Stimulated activated memory B cell treated with anti-CD40 and anti-IgM and Interleukin-4, amounts not matched to agents 10 μg/mL and 1 μg/mL and 100 μg/mL, for 72 hours (primary cell): Measurements from ENCODE around the gene MAP2K3.

Experiments
- ATAC-seq: fragments of 150-1000 bp; cut with Tn5 transposase; 2 replicates; pipeline ENCODE4 v1.10.0; 2021
- H3K27ac Mint-ChIP-seq: one replicate; pipeline ENCODE4 v1.8.0; 2022; ENCODE audit warnings: mild to moderate bottlenecking, mixed read lengths
- H3K27me3 Mint-ChIP-seq: one replicate; pipeline ENCODE4 v1.8.0; 2022; ENCODE audit warnings: mixed read lengths
- H3K36me3 Mint-ChIP-seq: one replicate; pipeline ENCODE4 v1.8.0; 2022; ENCODE audit warnings: mixed read lengths
- H3K4me1 Mint-ChIP-seq: one replicate; pipeline ENCODE4 v1.8.0; 2022; ENCODE audit warnings: mixed read lengths
- H3K4me3 Mint-ChIP-seq: one replicate; pipeline ENCODE4 v1.8.0; 2022; ENCODE audit warnings: mild to moderate bottlenecking, moderate library complexity, mixed read lengths
- H3K9me3 Mint-ChIP-seq: one replicate; pipeline ENCODE4 v1.8.0; 2022; ENCODE audit warnings: mixed read lengths

Gene MAP2K3

GRCh38 chr17:21286066-21286770, 1.7 kb downstream of the MAP2K3 start:
- Mint-ChIP-seq H3K4me1 (peaks cover 85% of the 10 kb centered on the region), H3K27ac (peak overlapping the region; percentile 92), H3K4me3 (peak overlapping the region; percentile 98), H3K27me3 (no peaks in the 10 kb centered on the region), H3K9me3 (no peaks in the 10 kb centered on the region), H3K36me3 (peaks cover 14% of the 10 kb centered on the region)
- no peak for ATAC-seq

- H3K4me1 Mint-ChIP-seq: peaks cover 85% of the 10 kb centered on the region
- peaks cover 21% of the 10 kb centered on the region for H3K36me3 Mint-ChIP-seq
Measured at GRCh38 chr17:21286909-21287702, 2.6 kb downstream of the MAP2K3 start.

GRCh38 chr17:21287703-21288449, 3.4 kb downstream of the MAP2K3 start:
- no peaks in the 10 kb centered on the region for H3K9me3 Mint-ChIP-seq
- H3K27ac Mint-ChIP-seq: peak overlapping the region; percentile 92
- peak overlapping the region; percentile 98 for H3K4me3 Mint-ChIP-seq
- peaks cover 9% of the 10 kb centered on the region for H3K27me3 Mint-ChIP-seq
- H3K4me1 Mint-ChIP-seq: peaks cover 85% of the 10 kb centered on the region
- ATAC-seq: peak; percentile 79
- peaks cover 29% of the 10 kb centered on the region for H3K36me3 Mint-ChIP-seq

More at GRCh38 chr17:21286909-21287702, 2.6 kb downstream of the MAP2K3 start:
- Mint-ChIP-seq H3K4me3 (peak overlapping the region; percentile 98), H3K27ac (peak overlapping the region; percentile 92), H3K9me3 (no peaks in the 10 kb centered on the region), H3K27me3 (peaks cover 3% of the 10 kb centered on the region)
- ATAC-seq: no peak

GRCh38 chr17:21288571-21289017, 4.1 kb downstream of the MAP2K3 start:
- H3K4me3 Mint-ChIP-seq: peak overlapping the region; percentile 98
- H3K36me3 Mint-ChIP-seq: peaks cover 30% of the 10 kb centered on the region
- ATAC-seq: peak; percentile 42
- peaks cover 86% of the 10 kb centered on the region for H3K4me1 Mint-ChIP-seq
- peak overlapping the region; percentile 92 for H3K27ac Mint-ChIP-seq
- no peaks in the 10 kb centered on the region for H3K9me3 Mint-ChIP-seq
- H3K27me3 Mint-ChIP-seq: peaks cover 9% of the 10 kb centered on the region

- peak overlapping the region; percentile 98 for H3K4me3 Mint-ChIP-seq
- no peaks in the 10 kb centered on the region for H3K9me3 Mint-ChIP-seq
- H3K4me1 Mint-ChIP-seq: peaks cover 89% of the 10 kb centered on the region
- no peak for ATAC-seq
- peak overlapping the region; percentile 92 for H3K27ac Mint-ChIP-seq
- peaks cover 30% of the 10 kb centered on the region for H3K36me3 Mint-ChIP-seq
- peaks cover 9% of the 10 kb centered on the region for H3K27me3 Mint-ChIP-seq
Measured at GRCh38 chr17:21289175-21289901, 4.8 kb downstream of the MAP2K3 start.

- peaks cover 95% of the 10 kb centered on the region for H3K4me1 Mint-ChIP-seq
- no peak for ATAC-seq
- H3K27ac Mint-ChIP-seq: peak overlapping the region; percentile 92
- H3K4me3 Mint-ChIP-seq: no peak overlapping the region
- H3K36me3 Mint-ChIP-seq: peaks cover 30% of the 10 kb centered on the region
- peaks cover 9% of the 10 kb centered on the region for H3K27me3 Mint-ChIP-seq
- no peaks in the 10 kb centered on the region for H3K9me3 Mint-ChIP-seq
Measured at GRCh38 chr17:21289902-21290571, 5.5 kb downstream of the MAP2K3 start.

- Mint-ChIP-seq H3K27me3 (peaks cover 9% of the 10 kb centered on the region), H3K4me1 (peaks cover 84% of the 10 kb centered on the region), H3K36me3 (peaks cover 18% of the 10 kb centered on the region), H3K9me3 (no peaks in the 10 kb centered on the region), H3K4me3 (no peak overlapping the region), H3K27ac (no peak overlapping the region)
- no peak for ATAC-seq
Measured at GRCh38 chr17:21291357-21291756, 6.8 kb downstream of the MAP2K3 start.

- H3K4me1 Mint-ChIP-seq: peaks cover 79% of the 10 kb centered on the region
- peak overlapping the region; percentile 45 for H3K27ac Mint-ChIP-seq
- H3K27me3 Mint-ChIP-seq: peaks cover 9% of the 10 kb centered on the region
- H3K36me3 Mint-ChIP-seq: peaks cover 16% of the 10 kb centered on the region
- no peaks in the 10 kb centered on the region for H3K9me3 Mint-ChIP-seq
- no peak for ATAC-seq
- H3K4me3 Mint-ChIP-seq: no peak overlapping the region
Measured at GRCh38 chr17:21291862-21292261, 7.4 kb downstream of the MAP2K3 start.

GRCh38 chr17:21292867-21293830, 8.6 kb downstream of the MAP2K3 start:
- Mint-ChIP-seq H3K27me3 (peaks cover 9% of the 10 kb centered on the region), H3K4me3 (no peak overlapping the region), H3K4me1 (peaks cover 66% of the 10 kb centered on the region), H3K27ac (no peak overlapping the region), H3K36me3 (peaks cover 16% of the 10 kb centered on the region), H3K9me3 (no peaks in the 10 kb centered on the region)
- ATAC-seq: no peak

- Mint-ChIP-seq H3K27ac (peak overlapping the region; percentile 5), H3K9me3 (no peaks in the 10 kb centered on the region)
- ATAC-seq: no peak
Measured at GRCh38 chr17:21293831-21294210, 9.3 kb downstream of the MAP2K3 start.

GRCh38 chr17:21294321-21295035, 10.0 kb downstream of the MAP2K3 start:
- peaks cover 9% of the 10 kb centered on the region for H3K27me3 Mint-ChIP-seq
- peaks cover 16% of the 10 kb centered on the region for H3K36me3 Mint-ChIP-seq
- H3K4me1 Mint-ChIP-seq: peaks cover 53% of the 10 kb centered on the region
- peak overlapping the region; percentile 5 for H3K27ac Mint-ChIP-seq
- no peak overlapping the region for H3K4me3 Mint-ChIP-seq
- H3K9me3 Mint-ChIP-seq: no peaks in the 10 kb centered on the region
- no peak for ATAC-seq

More at GRCh38 chr17:21293831-21294210, 9.3 kb downstream of the MAP2K3 start:
- peaks cover 16% of the 10 kb centered on the region for H3K36me3 Mint-ChIP-seq
- H3K4me3 Mint-ChIP-seq: no peak overlapping the region
- H3K27me3 Mint-ChIP-seq: peaks cover 9% of the 10 kb centered on the region
- peaks cover 59% of the 10 kb centered on the region for H3K4me1 Mint-ChIP-seq

- Mint-ChIP-seq H3K4me3 (no peak overlapping the region), H3K36me3 (peaks cover 22% of the 10 kb centered on the region), H3K27ac (peak overlapping the region; percentile 5), H3K27me3 (peaks cover 9% of the 10 kb centered on the region), H3K9me3 (no peaks in the 10 kb centered on the region), H3K4me1 (peaks cover 45% of the 10 kb centered on the region)
- no peak for ATAC-seq
Measured at GRCh38 chr17:21295036-21295952, 10.8 kb downstream of the MAP2K3 start.
